ENCODE measurements around the gene ATXN7L3. TPM values are rescaled to one million over a fixed set of nuclear protein-coding genes. Genes with fewer than 3 reads are reported as not detected.

ATXN7L3 gene
- total and polyA plus RNA-seq, 2 donors: 20.0 to 47.4 TPM

GRCh38 chr17:44202756-44203155 lies 3.1 kb upstream of the ATXN7L3 start:
- no peak for DNase-seq (ENCODE audit: extremely low spot score)
- Histone ChIP-seq H3K4me3 (ENCODE audit: low read depth, low read length) (no peak overlapping the region), H3K4me1 (ENCODE audit: insufficient read depth) (no peaks in the 10 kb centered on the region), H3K27ac (ENCODE audit: low read depth) (no peak overlapping the region), H3K36me3 (ENCODE audit: insufficient read depth) (no peaks in the 10 kb centered on the region)
- WGBS: 89% methylated on average over 4 of the region's 4 CpGs

- Histone ChIP-seq H3K36me3 (ENCODE audit: insufficient read depth) (no peaks in the 10 kb centered on the region), H3K27ac (ENCODE audit: low read depth) (peak overlapping the region; percentile 88), H3K4me3 (ENCODE audit: low read depth, low read length) (peak overlapping the region; percentile 70), H3K4me1 (ENCODE audit: insufficient read depth) (no peaks in the 10 kb centered on the region)
- WGBS: 4% methylated on average over 36 of the region's 36 CpGs
- DNase-seq (ENCODE audit: extremely low spot score): no peak
Observed at GRCh38 chr17:44200478-44201155, 933 bp upstream of the ATXN7L3 start.

- WGBS: 1% methylated on average over 67 of the region's 68 CpGs
- H3K4me1 ChIP-seq (ENCODE audit: insufficient read depth): no peaks in the 10 kb centered on the region
- no peaks in the 10 kb centered on the region for H3K36me3 ChIP-seq (ENCODE audit: insufficient read depth)
- no peak for DNase-seq (ENCODE audit: extremely low spot score)
- H3K4me3 ChIP-seq (ENCODE audit: low read depth, low read length): peak overlapping the region; percentile 89
- H3K27ac ChIP-seq (ENCODE audit: low read depth): peak overlapping the region; percentile 96
Observed at GRCh38 chr17:44198721-44199552, 747 bp downstream of the ATXN7L3 start.

GRCh38 chr17:44197980-44198720 lies 1.5 kb downstream of the ATXN7L3 start:
- no peaks in the 10 kb centered on the region for H3K36me3 ChIP-seq (ENCODE audit: insufficient read depth)
- 48% methylated on average over 11 of the region's 11 CpGs for WGBS
- peak overlapping the region; percentile 89 for H3K4me3 ChIP-seq (ENCODE audit: low read depth, low read length)
- no peaks in the 10 kb centered on the region for H3K4me1 ChIP-seq (ENCODE audit: insufficient read depth)
- peak overlapping the region; percentile 94 for H3K27ac ChIP-seq (ENCODE audit: low read depth)
- DNase-seq (ENCODE audit: extremely low spot score): no peak

- Histone ChIP-seq H3K36me3 (ENCODE audit: insufficient read depth) (no peaks in the 10 kb centered on the region), H3K4me3 (ENCODE audit: low read depth, low read length) (no peak overlapping the region), H3K27ac (ENCODE audit: low read depth) (no peak overlapping the region), H3K4me1 (ENCODE audit: insufficient read depth) (no peaks in the 10 kb centered on the region)
- 90% methylated on average over 15 of the region's 15 CpGs for WGBS
- DNase-seq (ENCODE audit: extremely low spot score): no peak
Observed at GRCh38 chr17:44197107-44197506, 2.6 kb downstream of the ATXN7L3 start.

GRCh38 chr17:44193326-44194084 lies 6.2 kb downstream of the ATXN7L3 start:
- no peak overlapping the region for H3K27ac ChIP-seq (ENCODE audit: low read depth)
- no peaks in the 10 kb centered on the region for H3K4me1 ChIP-seq (ENCODE audit: insufficient read depth)
- H3K36me3 ChIP-seq (ENCODE audit: insufficient read depth): peaks cover 3% of the 10 kb centered on the region
- 87% methylated on average over 14 of the region's 14 CpGs for WGBS
- no peak for DNase-seq (ENCODE audit: extremely low spot score)
- H3K4me3 ChIP-seq (ENCODE audit: low read depth, low read length): no peak overlapping the region

- Histone ChIP-seq H3K4me1 (ENCODE audit: insufficient read depth) (no peaks in the 10 kb centered on the region), H3K36me3 (ENCODE audit: insufficient read depth) (peaks cover 3% of the 10 kb centered on the region), H3K27ac (ENCODE audit: low read depth) (peak overlapping the region; percentile 3), H3K4me3 (ENCODE audit: low read depth, low read length) (no peak overlapping the region)
- 83% methylated on average over 5 of the region's 5 CpGs for WGBS
- DNase-seq (ENCODE audit: extremely low spot score): no peak
Observed at GRCh38 chr17:44192750-44193149, 6.9 kb downstream of the ATXN7L3 start.

GRCh38 chr17:44191941-44192496 lies 7.7 kb downstream of the ATXN7L3 start:
- Histone ChIP-seq H3K27ac (ENCODE audit: low read depth) (no peak overlapping the region), H3K36me3 (ENCODE audit: insufficient read depth) (peaks cover 3% of the 10 kb centered on the region), H3K4me3 (ENCODE audit: low read depth, low read length) (no peak overlapping the region), H3K4me1 (ENCODE audit: insufficient read depth) (no peaks in the 10 kb centered on the region)
- 60% methylated on average over 7 of the region's 7 CpGs for WGBS
- no peak for DNase-seq (ENCODE audit: extremely low spot score)

GRCh38 chr17:44191369-44191768 lies 8.3 kb downstream of the ATXN7L3 start:
- WGBS: 62% methylated on average over 5 of the region's 5 CpGs
- no peak for DNase-seq (ENCODE audit: extremely low spot score)
- Histone ChIP-seq H3K4me3 (ENCODE audit: low read depth, low read length) (no peak overlapping the region), H3K36me3 (ENCODE audit: insufficient read depth) (peaks cover 3% of the 10 kb centered on the region), H3K4me1 (ENCODE audit: insufficient read depth) (no peaks in the 10 kb centered on the region), H3K27ac (ENCODE audit: low read depth) (no peak overlapping the region)

GRCh38 chr17:44190481-44190880 lies 9.2 kb downstream of the ATXN7L3 start:
- Histone ChIP-seq H3K4me3 (ENCODE audit: low read depth, low read length) (no peak overlapping the region), H3K27ac (ENCODE audit: low read depth) (no peak overlapping the region), H3K36me3 (ENCODE audit: insufficient read depth) (peaks cover 3% of the 10 kb centered on the region), H3K4me1 (ENCODE audit: insufficient read depth) (no peaks in the 10 kb centered on the region)
- 89% methylated on average over 10 of the region's 10 CpGs for WGBS
- DNase-seq (ENCODE audit: extremely low spot score): no peak

- WGBS: 88% methylated on average over 12 of the region's 12 CpGs
- no peak for DNase-seq (ENCODE audit: extremely low spot score)
- Histone ChIP-seq H3K36me3 (ENCODE audit: insufficient read depth) (peaks cover 3% of the 10 kb centered on the region), H3K4me3 (ENCODE audit: low read depth, low read length) (no peak overlapping the region), H3K4me1 (ENCODE audit: insufficient read depth) (no peaks in the 10 kb centered on the region), H3K27ac (ENCODE audit: low read depth) (no peak overlapping the region)
Observed at GRCh38 chr17:44188576-44189403, 10.9 kb downstream of the ATXN7L3 start.

- peak overlapping the region; percentile 81 for H3K4me3 ChIP-seq (ENCODE audit: low read depth, low read length)
- DNase-seq (ENCODE audit: extremely low spot score): no peak
- peak overlapping the region; percentile 95 for H3K27ac ChIP-seq (ENCODE audit: low read depth)
- H3K4me1 ChIP-seq (ENCODE audit: insufficient read depth): no peaks in the 10 kb centered on the region
- peaks cover 5% of the 10 kb centered on the region for H3K36me3 ChIP-seq (ENCODE audit: insufficient read depth)
- 3% methylated on average over 32 of the region's 32 CpGs for WGBS
Observed at GRCh38 chr17:44187131-44187899, 12.4 kb downstream of the ATXN7L3 start.
